Small intestine (tissue), 7 donors: Measurements from ENCODE around the gene CATSPER1. TPM values are rescaled to one million over a fixed set of nuclear protein-coding genes. Genes with fewer than 3 reads are reported as not detected.

ENCODE experiments used
- DNase-seq, 2 donors: peaks; one replicate each; pipeline versions ENCODE4 v3.0.0 to v3.0.0-alpha.2; 2013
- FAIRE-seq: peaks from 2 replicates; lab custom pipeline; 2012; peaks lifted over from hg19 to GRCh38; lab: Jason Lieb, UNC
- H3K27ac ChIP-seq, 3 donors: one replicate each; pipeline ENCODE4 v1.5.1; 2013; ENCODE audit warnings: low read length in 2 of 3, mild to moderate bottlenecking in 2 of 3, control low read depth in 1 of 3, inconsistent platforms in 1 of 3, low read depth in 1 of 3, moderate library complexity in 1 of 3
- H3K27me3 ChIP-seq, 3 donors: one replicate each; pipeline ENCODE4 v1.6.1; 2013; ENCODE audit warnings: low read length in 3 of 3, inconsistent platforms in 1 of 3; ENCODE audit not compliant: control insufficient read depth in 3 of 3, insufficient read depth in 3 of 3
- H3K36me3 ChIP-seq, 3 donors: one replicate each; pipeline ENCODE4 v1.6.1; 2013; ENCODE audit warnings: low read length in 3 of 3, inconsistent platforms in 1 of 3, low read depth in 1 of 3, mild to moderate bottlenecking in 1 of 3, moderate library complexity in 1 of 3; ENCODE audit not compliant: control insufficient read depth in 3 of 3, insufficient read depth in 2 of 3
- H3K4me1 ChIP-seq, 3 donors: one replicate each; pipeline ENCODE4 v1.6.1; 2013; ENCODE audit warnings: low read length in 2 of 3, inconsistent platforms in 1 of 3, low read depth in 1 of 3, mild to moderate bottlenecking in 1 of 3, moderate library complexity in 1 of 3; ENCODE audit not compliant: control insufficient read depth in 3 of 3, insufficient read depth in 2 of 3
- H3K4me3 ChIP-seq, 3 donors: one replicate each; pipeline ENCODE4 v1.5.1; 2013; ENCODE audit warnings: low read length in 3 of 3, control low read depth in 1 of 3, inconsistent platforms in 1 of 3, low read depth in 1 of 3, mild to moderate bottlenecking in 1 of 3, moderate library complexity in 1 of 3
- H3K9me3 ChIP-seq, 2 donors: one replicate each; pipeline ENCODE4 v1.6.1; 2013; ENCODE audit warnings: low read depth in 1 of 2, low read length in 1 of 2; ENCODE audit not compliant: control insufficient read depth in 2 of 2, insufficient read depth in 1 of 2
- WGBS, 3 donors: extraction: QIAGEN DNeasy Blood & Tissue Kit; methylation state at CpG; one replicate each; pipeline ENCODE4 v1.1.7; 2013; 5-methylcytosine and 5-hydroxymethylcytosine counted together
- polyA plus RNA-seq, 4 donors: library from polyadenylated mRNA; stranded (reverse) in 3 of 4; unstranded in 1 of 4; fragments of 200-250 nt in 3 of 4; fragments of 120-200 nt in 1 of 4; gene quantifications; one replicate each; pipeline versions ENCODE4 v1.2.1 to v1.2.3, GENCODE V29; 2013
- donor health status: healthy with polysubstance abuse.
- donor health status: control.
- donor health status: control.
- donor health status: Bipolar disorder and iron deficiency.
- donor health status: healthy.

Gene CATSPER1
- polyA plus RNA-seq, 4 donors, result 0.04 TPM; not detected in 3

DNA sequence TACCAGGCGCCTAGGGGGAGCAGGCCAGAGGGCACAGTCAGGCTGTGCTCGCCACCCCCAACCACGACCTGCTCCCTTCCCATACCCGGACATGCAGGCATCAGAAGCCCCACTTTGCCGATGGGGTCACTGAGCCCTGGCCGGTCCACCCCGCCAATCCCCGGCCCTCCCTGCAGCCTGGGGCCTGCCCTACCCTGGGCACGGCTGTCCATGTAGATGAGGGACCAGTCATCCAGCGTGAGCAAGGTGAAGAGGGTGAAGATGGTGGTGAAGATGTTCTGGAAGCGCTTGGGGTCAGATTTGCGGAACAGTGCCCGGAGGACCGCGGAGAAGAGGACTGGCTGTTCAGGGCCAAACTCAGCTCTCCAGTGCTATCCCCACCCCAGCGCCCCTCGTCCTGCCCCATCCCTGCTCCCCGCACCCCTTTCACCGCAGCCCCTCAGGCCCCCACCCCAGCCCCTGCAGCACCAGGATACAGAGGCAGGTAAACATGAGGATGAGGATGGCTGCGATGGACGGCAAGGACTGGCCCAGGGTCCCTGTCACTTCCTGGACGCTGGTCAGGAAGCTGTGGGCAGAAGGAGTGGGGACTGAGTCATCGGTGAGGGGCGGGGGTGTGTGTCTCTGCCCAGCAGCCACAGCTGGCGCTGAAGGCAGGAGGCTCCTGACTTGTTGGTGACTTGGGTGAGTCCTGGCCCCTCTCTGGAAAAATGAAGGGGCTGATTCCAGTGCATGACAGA, 5.5 kb downstream of the CATSPER1 start:
- Histone ChIP-seq H3K9me3 (no peaks in the 10 kb centered on the region), H3K4me1 (no peaks in the 10 kb centered on the region), H3K36me3 (no peaks in the 10 kb centered on the region), H3K27me3 (peaks cover 0 to 15% (median 0%) of the 10 kb centered on the region in 3 donors), H3K4me3 (no peak overlapping the region), H3K27ac (no peak overlapping the region)
- DNase-seq (no peak), FAIRE-seq (no peak)
- WGBS, 3 donors, result 78 to 82% (median 80%) methylated on average over 21 to 25 of the region's 25 CpGs

DNA sequence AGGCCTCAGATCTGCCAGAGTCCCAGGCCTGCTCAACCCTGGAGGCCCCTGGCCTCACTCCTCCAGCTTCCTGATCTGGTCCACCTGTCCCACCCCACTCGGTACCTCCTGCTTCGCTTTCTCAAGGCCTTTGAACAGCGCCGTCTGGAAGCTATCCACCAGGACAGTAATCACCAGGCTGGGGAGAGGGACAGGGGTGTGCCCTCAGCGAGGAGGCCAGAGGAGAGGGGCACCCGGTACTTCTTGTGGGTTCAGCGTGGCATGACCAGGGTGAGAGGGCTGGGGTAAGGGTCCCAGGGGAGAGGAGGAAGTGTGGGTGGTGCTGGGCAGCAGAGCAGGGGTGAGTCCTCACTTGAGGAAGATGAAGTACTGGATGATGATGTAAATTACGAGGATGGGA, 6.1 kb downstream of the CATSPER1 start:
- no peak overlapping the region for H3K27ac ChIP-seq
- no peaks in the 10 kb centered on the region for H3K4me1 ChIP-seq

DNA sequence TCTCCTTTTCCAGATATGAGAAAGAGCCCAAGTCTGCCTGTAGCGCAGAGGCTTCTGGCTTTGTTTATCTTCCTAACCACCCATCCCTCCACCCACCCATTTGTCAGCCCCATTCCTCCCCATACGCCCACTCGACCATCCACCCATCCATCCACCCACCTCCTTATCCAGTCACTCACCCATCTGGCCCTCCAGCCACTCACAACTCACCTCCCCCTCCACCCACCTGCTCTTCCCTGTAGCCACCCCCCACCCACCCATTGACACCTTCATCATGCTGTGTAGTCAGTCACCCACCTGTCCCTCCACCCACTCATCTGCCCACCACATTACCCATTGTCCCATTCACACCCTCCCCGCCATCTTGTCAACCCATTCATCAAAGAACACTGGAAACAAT, 9.0 kb downstream of the CATSPER1 start:
- FAIRE-seq, result no peak
- H3K9me3 ChIP-seq, result no peaks in the 10 kb centered on the region
- DNase-seq, result no peak
- H3K36me3 ChIP-seq, result no peaks in the 10 kb centered on the region
- peaks cover 0 to 19% (median 9%) of the 10 kb centered on the region in 3 donors for H3K27me3 ChIP-seq
- no peak overlapping the region for H3K27ac ChIP-seq
- H3K4me3 ChIP-seq, result no peak overlapping the region
- 58 to 82% (median 71%) methylated on average over 4 of the region's 4 CpGs for WGBS, 3 donors
- no peaks in the 10 kb centered on the region for H3K4me1 ChIP-seq

More for the DNA sequence above, 6.1 kb downstream of the CATSPER1 start:
- Histone ChIP-seq H3K27me3 (peaks cover 0 to 15% (median 0%) of the 10 kb centered on the region in 3 donors), H3K4me3 (no peak overlapping the region), H3K9me3 (no peaks in the 10 kb centered on the region), H3K36me3 (no peaks in the 10 kb centered on the region)
- DNase-seq (no peak), FAIRE-seq (no peak)
- 61 to 75% (median 67%) methylated on average over 7 to 8 of the region's 8 CpGs for WGBS, 3 donors

DNA sequence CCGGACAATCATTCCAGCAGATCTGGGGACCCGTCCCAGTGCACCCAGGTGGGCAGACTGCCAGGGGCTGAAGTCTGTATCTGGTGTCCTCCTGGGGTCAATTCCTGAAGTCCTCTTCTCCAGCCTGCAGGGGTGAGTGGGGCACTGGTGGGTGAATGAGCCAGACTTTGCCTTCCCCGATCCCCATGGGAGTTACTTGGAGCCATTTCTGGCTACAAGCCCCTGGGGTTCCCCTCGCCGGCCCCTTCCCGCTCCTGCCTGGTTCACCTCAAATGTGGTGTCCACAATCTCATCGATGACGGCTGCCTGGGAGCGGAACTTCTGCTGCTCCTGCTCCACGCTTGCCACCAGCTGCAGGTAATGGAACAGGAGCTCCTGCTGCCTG, 9.5 kb downstream of the CATSPER1 start:
- Histone ChIP-seq H3K27ac (no peak overlapping the region), H3K36me3 (no peaks in the 10 kb centered on the region), H3K27me3 (peaks cover 0 to 24% (median 12%) of the 10 kb centered on the region in 3 donors), H3K4me1 (peaks cover 0 to 2% (median 0%) of the 10 kb centered on the region in 3 donors), H3K4me3 (no peak overlapping the region), H3K9me3 (no peaks in the 10 kb centered on the region)
- no peak for DNase-seq
- WGBS, 3 donors, result 83 to 85% (median 84%) methylated on average over 10 of the region's 10 CpGs
- no peak for FAIRE-seq

DNA sequence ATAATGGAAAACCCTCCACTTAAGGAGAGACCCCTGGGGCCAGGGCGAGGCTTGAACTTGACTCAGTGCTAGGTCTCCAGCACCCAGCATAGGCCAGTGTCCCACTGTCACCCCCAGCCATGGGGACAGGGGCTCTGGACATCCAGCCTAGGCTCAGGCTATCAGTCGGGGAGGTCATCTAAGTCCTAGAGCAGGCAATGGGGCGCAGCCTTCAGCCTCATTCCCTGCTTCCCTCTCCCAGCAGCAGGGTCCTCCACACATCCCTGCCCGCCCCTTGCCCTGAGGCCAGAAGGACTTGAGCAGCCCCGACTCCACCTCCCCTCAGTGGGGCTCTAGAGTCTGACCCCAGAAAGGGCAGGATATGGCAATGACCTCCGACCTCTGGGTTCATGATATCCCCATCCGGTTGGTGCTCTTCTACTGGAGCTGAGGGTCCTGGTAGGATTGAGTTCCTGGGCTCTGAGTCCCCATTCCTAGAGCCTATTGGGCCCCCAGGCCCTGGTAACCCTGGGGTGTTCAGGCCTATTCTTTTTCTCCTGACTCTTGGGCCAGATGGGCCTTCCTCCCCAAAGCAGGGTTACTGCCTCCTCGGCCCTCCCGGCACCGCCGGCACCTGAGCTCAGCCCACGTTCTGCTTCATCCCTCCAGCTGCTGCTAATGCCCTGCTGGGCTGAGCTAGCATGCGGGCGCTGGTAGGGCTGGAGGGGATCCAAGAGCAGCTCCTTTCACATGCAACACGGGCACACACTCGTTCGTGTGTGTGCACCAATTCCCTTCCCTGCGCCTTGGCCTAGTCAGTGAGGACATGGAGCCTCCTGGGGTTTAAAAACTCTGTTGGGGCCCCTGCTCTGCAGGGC, 10.1 kb downstream of the CATSPER1 start:
- Histone ChIP-seq H3K36me3 (no peaks in the 10 kb centered on the region), H3K4me1 (peaks cover 0 to 2% (median 0%) of the 10 kb centered on the region in 3 donors), H3K27me3 (peaks cover 0 to 27% (median 13%) of the 10 kb centered on the region in 3 donors), H3K9me3 (no peaks in the 10 kb centered on the region), H3K27ac (no peak overlapping the region), H3K4me3 (no peak overlapping the region)
- DNase-seq, result no peak
- no peak for FAIRE-seq
- WGBS, 3 donors, result 80 to 82% (median 81%) methylated on average over 18 of the region's 18 CpGs

DNA sequence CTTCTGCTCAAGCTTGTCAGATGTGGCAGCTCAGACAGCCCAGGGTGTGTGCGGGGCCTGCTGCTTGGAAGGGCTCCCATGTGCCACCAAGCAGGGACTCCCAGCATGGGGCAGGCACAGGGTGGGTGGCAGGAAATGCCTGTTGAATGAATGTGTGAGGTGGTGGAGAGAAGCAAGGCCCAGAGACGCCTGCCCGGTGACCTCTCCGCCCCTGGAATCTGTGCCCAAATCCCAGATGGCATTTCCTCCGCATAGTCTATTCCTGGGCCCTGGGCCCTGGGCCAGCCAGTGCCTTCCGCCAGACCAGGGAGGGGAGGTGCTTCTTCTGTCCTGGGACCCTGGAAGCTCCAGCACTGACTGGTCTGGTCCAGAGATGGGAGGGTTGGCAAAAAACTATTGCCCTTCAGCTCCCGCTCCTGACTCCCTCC, 10.8 kb downstream of the CATSPER1 start:
- WGBS, 3 donors, result 83 to 96% (median 89%) methylated on average over 5 to 7 of the region's 7 CpGs
- FAIRE-seq (no peak), DNase-seq (no peak)
- H3K4me3 ChIP-seq, result no peak overlapping the region
- H3K27ac ChIP-seq, result no peak overlapping the region
- no peaks in the 10 kb centered on the region for H3K9me3 ChIP-seq
- H3K4me1 ChIP-seq, result peaks cover 0 to 2% (median 0%) of the 10 kb centered on the region in 3 donors
- no peaks in the 10 kb centered on the region for H3K36me3 ChIP-seq
- peaks cover 0 to 34% (median 15%) of the 10 kb centered on the region in 3 donors for H3K27me3 ChIP-seq

DNA sequence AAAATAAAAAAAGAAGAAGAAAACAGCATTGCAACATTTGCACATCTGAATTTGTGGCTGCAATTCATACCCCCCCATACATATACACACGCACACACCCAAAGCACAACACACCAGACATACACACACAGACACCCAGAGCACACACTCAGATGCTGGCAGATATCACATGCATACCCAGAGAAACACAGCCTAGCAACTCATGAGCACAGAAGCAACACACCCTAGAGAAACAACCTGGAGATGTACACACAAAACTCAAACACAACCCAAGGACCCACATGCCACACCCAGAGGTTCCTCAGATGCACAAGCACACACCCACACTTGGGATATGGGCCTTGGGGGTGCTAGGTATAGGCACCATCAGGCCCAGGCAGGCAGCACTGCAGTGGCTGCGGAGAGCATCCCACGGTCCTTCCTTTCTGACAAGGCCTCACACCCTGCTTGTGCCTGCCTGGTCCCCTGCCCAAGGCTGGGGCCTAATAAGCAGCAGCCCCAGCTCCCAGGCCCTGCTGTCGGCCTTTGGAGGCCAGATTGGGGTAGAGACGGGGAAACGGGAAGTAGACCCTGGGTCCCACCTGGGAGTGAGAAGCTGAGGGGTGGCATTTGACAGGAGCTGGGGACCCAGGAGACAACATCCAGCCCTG, 11.3 kb downstream of the CATSPER1 start:
- FAIRE-seq, result no peak
- H3K27ac ChIP-seq, result no peak overlapping the region
- 88 to 96% (median 93%) methylated on average over 6 of the region's 6 CpGs for WGBS, 3 donors

DNA sequence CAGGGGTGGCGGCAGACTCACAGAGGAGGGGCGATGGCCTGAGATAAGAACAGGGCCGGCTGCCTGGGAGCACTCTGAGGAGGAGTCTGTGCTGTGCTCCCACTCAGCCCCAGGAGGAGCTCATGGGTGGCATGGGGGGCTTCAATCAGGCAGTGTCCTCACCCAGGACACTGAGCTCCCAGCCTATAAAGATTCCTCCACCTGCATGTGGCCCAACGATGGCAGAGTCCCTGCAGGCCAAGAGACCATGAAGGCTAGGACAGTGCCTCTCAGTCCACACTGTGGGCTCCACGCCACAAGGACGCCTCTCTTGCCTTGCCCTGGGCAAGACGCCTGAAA, 12.5 kb downstream of the CATSPER1 start:
- DNase-seq (no peak), FAIRE-seq (no peak)
- 56 to 69% (median 66%) methylated on average over 7 of the region's 7 CpGs for WGBS, 3 donors
- Histone ChIP-seq H3K36me3 (no peaks in the 10 kb centered on the region), H3K9me3 (no peaks in the 10 kb centered on the region), H3K27ac (no peak overlapping the region), H3K27me3 (peaks cover 0 to 45% (median 15%) of the 10 kb centered on the region in 3 donors), H3K4me3 (no peak overlapping the region), H3K4me1 (peaks cover 0 to 2% (median 0%) of the 10 kb centered on the region in 3 donors)

More for the DNA sequence above, 11.3 kb downstream of the CATSPER1 start:
- Histone ChIP-seq H3K4me3 (no peak overlapping the region), H3K9me3 (no peaks in the 10 kb centered on the region), H3K36me3 (no peaks in the 10 kb centered on the region), H3K27me3 (peaks cover 0 to 39% (median 15%) of the 10 kb centered on the region in 3 donors), H3K4me1 (peaks cover 0 to 2% (median 0%) of the 10 kb centered on the region in 3 donors)
- no peak for DNase-seq
